GM12872 (cell line): ENCODE results near the gene CAVIN4.

Experiments used
- CTCF ChIP-seq: IDR thresholded peaks from 3 replicates; pipeline ENCODE4 v1.5.1; 2011; ENCODE audit warnings: low read depth, mild to moderate bottlenecking, low read length, moderate library complexity; ENCODE audit not compliant: insufficient read depth

CAVIN4 gene

GRCh38 chr9:100577776-100578448, at the start of gene CAVIN4:
TSS of gene CAVIN4 (plus strand) at chr9:100578079. CDS start at chr9:100578144, 65 bp downstream.
- no peak for TF ChIP-seq CTCF

- no peak for TF ChIP-seq CTCF
Observed at GRCh38 chr9:100534401-100534800, 43.5 kb upstream of the CAVIN4 start.

- TF ChIP-seq CTCF: no peak
Observed at GRCh38 chr9:100540327-100540726, 37.6 kb upstream of the CAVIN4 start.

- TF ChIP-seq CTCF: no peak
Observed at GRCh38 chr9:100549048-100549447, 28.8 kb upstream of the CAVIN4 start.

GRCh38 chr9:100554935-100555401, 22.9 kb upstream of the CAVIN4 start:
- no peak for TF ChIP-seq CTCF

- TF ChIP-seq CTCF: no peak
Observed at GRCh38 chr9:100555471-100555870, 22.4 kb upstream of the CAVIN4 start.

- no peak for TF ChIP-seq CTCF
Observed at GRCh38 chr9:100557053-100557452, 20.8 kb upstream of the CAVIN4 start.

GRCh38 chr9:100561256-100561655, 16.6 kb upstream of the CAVIN4 start:
- no peak for TF ChIP-seq CTCF
